GM12878 (cell line): ENCODE data around the gene RFLNA. TPM values are rescaled to one million over a fixed set of nuclear protein-coding genes. Genes with fewer than 3 reads are reported as not detected.

Source experiments
- ATAC-seq: fragments of 200-7000 bp; cut with Tn5 transposase; 3 replicates; pipeline ENCODE4 v1.9.1; 2020; ENCODE audit warnings: mild to moderate bottlenecking, moderate library complexity
- BruUV-seq: library from RNA; stranded (reverse); fragments of 400-500 nt; replicated peaks from 2 replicates; lab custom pipeline; 2021; lab: Mats Ljungman, UMichigan
- CTCF ChIA-PET: fragments of 300-600 bp; sonication (Branson Sonifier 250); formaldehyde crosslinking; extraction: SDS; loops from one replicate; lab custom pipeline; 2021; ENCODE audit warnings: inconsistent platforms; lab: Yijun Ruan, JAX
- POLR2A ChIA-PET: fragments of 350-600 bp; formaldehyde crosslinking; extraction: SDS; loops from one replicate; lab custom pipeline; 2021; ENCODE audit warnings: inconsistent platforms; lab: Charles Lee
- RAD21 ChIA-PET: fragments of 300-600 bp; sonication (Branson Sonifier 250); formaldehyde crosslinking; loops from one replicate; lab custom pipeline; 2023; ENCODE audit warnings: antibody characterized with exemption; ENCODE audit not compliant: unreplicated experiment; lab: Charles Lee
- SMC1A ChIA-PET: fragments of 300-600 bp; sonication (Branson Sonifier 250); formaldehyde crosslinking; loops from one replicate; lab custom pipeline; 2023; ENCODE audit not compliant: unreplicated experiment, uncharacterized antibody; lab: Charles Lee
- DNase-seq: peaks from one replicate; pipeline ENCODE4 v3.0.0-alpha.2; 2011; ENCODE audit warnings: low read depth, low spot score
- FAIRE-seq: peaks from 3 replicates; lab custom pipeline; 2011; peaks lifted over from hg19 to GRCh38; lab: Jason Lieb, UNC
- H2AFZ ChIP-seq: 2 replicates; pipeline ENCODE4 v1.6.0; 2011; ENCODE audit warnings: low read depth, low read length, control low read depth; ENCODE audit not compliant: control insufficient read depth
- H3K27ac ChIP-seq: 2 replicates; pipeline ENCODE4 v1.5.1; 2011; ENCODE audit warnings: control low read depth; ENCODE audit not compliant: control insufficient read depth, insufficient read depth
- H3K27me3 ChIP-seq, 2 experiments: replicated peaks in 1 of 2; 2 replicates each; pipeline versions ENCODE4 v1.6.0 to v1.6.1; 2011; ENCODE audit warnings: low read length in 1 of 2; ENCODE audit not compliant: control insufficient read depth in 2 of 2, insufficient read depth in 2 of 2
- H3K36me3 ChIP-seq, 2 experiments: 2 replicates each; pipeline ENCODE4 v1.5.1; 2011; ENCODE audit warnings: low read length in 1 of 2; ENCODE audit not compliant: control insufficient read depth in 2 of 2, insufficient read depth in 2 of 2
- H3K4me1 ChIP-seq: 2 replicates; pipeline ENCODE4 v1.6.1; 2011; ENCODE audit warnings: mild to moderate bottlenecking, low read length, moderate library complexity, mixed read lengths; ENCODE audit not compliant: control insufficient read depth, insufficient read depth
- H3K4me2 ChIP-seq: 2 replicates; pipeline ENCODE4 v1.6.0; 2011; ENCODE audit warnings: control low read depth; ENCODE audit not compliant: control insufficient read depth, insufficient read depth
- H3K4me3 ChIP-seq: fragments of 200-600 bp; sonication (generic); 2 replicates; pipeline ENCODE4 v1.5.1; 2016
- H3K79me2 ChIP-seq: 2 replicates; pipeline ENCODE4 v1.6.0; 2011; ENCODE audit warnings: low read length; ENCODE audit not compliant: control insufficient read depth, insufficient read depth
- H3K9ac ChIP-seq: 2 replicates; pipeline ENCODE4 v1.8.0; 2011; ENCODE audit warnings: low read length, control low read depth, mixed read lengths; ENCODE audit not compliant: control insufficient read depth, insufficient read depth
- H3K9me3 ChIP-seq: replicated peaks from 3 replicates; pipeline ENCODE4 v1.5.1; 2011; ENCODE audit warnings: mild to moderate bottlenecking, low read length; ENCODE audit not compliant: control insufficient read depth, insufficient read depth
- H4K20me1 ChIP-seq: 2 replicates; pipeline ENCODE4 v1.6.0; 2011; ENCODE audit not compliant: control insufficient read depth, insufficient read depth
- ASH2L ChIP-seq: fragments of 300-600, 200-600 bp; sonication (generic); IDR thresholded peaks from 2 replicates; pipeline ENCODE4 v1.6.1; 2017; ENCODE audit warnings: low read depth, mild to moderate bottlenecking, borderline replicate concordance
- IKZF2 ChIP-seq, 2 experiments: fragments of 450-650 bp; IDR thresholded peaks; 2 replicates each; pipeline ENCODE4 v1.6.1; 2017; ENCODE audit warnings: mild to moderate bottlenecking in 2 of 2, moderate library complexity in 2 of 2
- NFIC ChIP-seq: IDR thresholded peaks from 2 replicates; pipeline ENCODE4 v1.6.1; 2012; ENCODE audit warnings: low read depth, mild to moderate bottlenecking, inconsistent platforms, low read length, moderate library complexity
- NFYA ChIP-seq: IDR thresholded peaks from 2 replicates; pipeline ENCODE4 v1.6.1; 2011; ENCODE audit warnings: low read depth, mild to moderate bottlenecking, low read length, improper control_type of control experiment, borderline replicate concordance
- SP1 ChIP-seq: IDR thresholded peaks from one replicate; pipeline ENCODE4 v1.6.1; 2011; ENCODE audit warnings: low read depth, low read length
- SREBF1 ChIP-seq: IDR thresholded peaks from 2 replicates; pipeline ENCODE4 v1.6.1; 2012; ENCODE audit warnings: mild to moderate bottlenecking, low read length
- TCF3 ChIP-seq: IDR thresholded peaks from 2 replicates; pipeline ENCODE4 v1.6.1; 2012; ENCODE audit warnings: low read depth, mild to moderate bottlenecking, low read length, borderline replicate concordance; ENCODE audit not compliant: insufficient read depth
- ZBED1 ChIP-seq: IDR thresholded peaks from 2 replicates; pipeline ENCODE4 v1.6.1; 2016; ENCODE audit warnings: borderline replicate concordance
- WGBS: methylation state at CpG from one replicate; pipeline ENCODE4 v1.1.6; 2016; ENCODE audit warnings: low lambda C conversion rate; ENCODE audit not compliant: insufficient replicate concordance, insufficient coverage; ENCODE audit errors: missing lambda C conversion rate; 5-methylcytosine and 5-hydroxymethylcytosine counted together
- in situ Hi-C: fragments of 300-500 bp; cut with MboI; formaldehyde crosslinking; loops from 9 replicates; pipeline ENCODE4 v1.14.3; 2018; ENCODE audit warnings: mixed read lengths
- intact Hi-C: fragments of 100-400 bp; cut with micrococcal nuclease; formaldehyde crosslinking; loops from one replicate; pipeline ENCODE4 v1.14.2; 2022; ENCODE audit not compliant: unreplicated experiment
- polyA plus RNA-seq, 11 experiments: library from polyadenylated mRNA; depleted of rRNA in 4 of 11; unstranded in 6 of 11; stranded (reverse) in 5 of 11; fragments of >200 nt; fragmentation: Nextera tagmentation in 4 of 11; fragmentation: Illumina TruSeq in 1 of 11; extraction: Ambion mirVana in 4 of 11; extraction: Trizol in 1 of 11; gene quantifications; 1 replicate in 1 of 11; 2 replicates in 10 of 11; pipeline versions ENCODE4 v1.2.1 to v1.2.3, GENCODE V29; 2011 to 2016; ENCODE audit warnings: inconsistent platforms in 2 of 11, missing spikeins in 2 of 11, low read depth in 1 of 11
- total RNA-seq, 4 experiments: library from RNA; depleted of rRNA in 3 of 4; stranded (reverse); fragments of >200 nt in 3 of 4; fragmentation: Illumina TruSeq in 1 of 4; extraction: Trizol in 1 of 4; gene quantifications; 2 replicates each; pipeline versions ENCODE4 v1.2.1 to v1.2.3, GENCODE V29; 2013 to 2021
- TF ChIP-seq, protein P1 (sequence below): fragments of 450-650 bp; formaldehyde crosslinking; IDR thresholded peaks from 2 replicates; pipeline ENCODE4 v1.4.0; 2022; ENCODE audit warnings: mild to moderate bottlenecking, moderate library complexity

RFLNA gene
- total and polyA plus RNA-seq, 10 of the 15 experiments (the other 5 are each of a cell fraction or from before 2014, with no cell fraction given): 0.08 TPM; not detected in 9

DNA sequence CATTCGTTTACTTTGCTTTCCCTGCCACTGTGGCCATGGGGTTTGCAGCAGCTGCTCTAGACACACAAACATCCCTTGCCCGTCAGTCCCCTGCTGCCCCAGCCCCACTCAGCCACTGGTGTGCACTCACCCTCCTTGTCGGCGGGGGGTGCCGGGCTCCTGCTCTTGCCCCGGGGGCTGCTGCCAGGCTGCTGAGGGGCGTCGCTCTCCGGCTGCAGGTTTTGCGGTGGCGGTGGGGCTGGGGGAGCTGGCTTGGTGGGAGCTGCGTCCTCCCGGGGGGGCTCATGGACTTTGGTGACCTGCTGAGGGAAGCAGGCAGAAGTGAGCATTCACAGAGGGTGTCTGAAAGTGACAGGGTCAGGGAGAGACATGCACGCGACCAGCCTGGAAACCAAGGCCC, 67.1 kb downstream of the RFLNA start:
- in situ Hi-C loops: loop anchor here (25.0 kb wide), 1 partner anchor 400 kb away; no protein-coding TSS in a partner anchor

More for the DNA sequence above, 67.1 kb downstream of the RFLNA start:
- FAIRE-seq (no peak), ATAC-seq (no peak), DNase-seq (no peak)
- Histone ChIP-seq H3K9me3 (no peaks in the 10 kb centered on the region), H4K20me1 (no peaks in the 10 kb centered on the region), H3K4me2 (no peak overlapping the region), H3K4me1 (no peaks in the 10 kb centered on the region), H3K36me3 (peaks cover 14 to 28% of the 10 kb centered on the region in 2 experiments; a peak in 3 of 4 replicates), H3K4me3 (no peak overlapping the region), H3K27me3 (no peaks in the 10 kb centered on the region), H3K9ac (no peak overlapping the region), H2AFZ (no peak overlapping the region), H3K79me2 (no peaks in the 10 kb centered on the region), H3K27ac (no peak overlapping the region)
- intact Hi-C loops: no loop called here
- ChIA-PET SMC1A (no interaction called here), CTCF (no interaction called here), RAD21 (no interaction called here), POLR2A (no interaction called here)
- 98% methylated on average over 15 of the region's 15 CpGs for WGBS
- no TSS peak for BruUV-seq
- no peak for TF ChIP-seq TCF3
- no peak for TF ChIP-seq IKZF2 (IDR thresholded peaks at IDR 0.05)
- no peak for TF ChIP-seq NFYA
- TF ChIP-seq NFIC: no peak
- no peak for TF ChIP-seq SP1
- TF ChIP-seq SREBF1: no peak
- TF ChIP-seq ZBED1: no peak
- TF ChIP-seq ASH2L: no peak
- TF ChIP-seq, protein P1, sequence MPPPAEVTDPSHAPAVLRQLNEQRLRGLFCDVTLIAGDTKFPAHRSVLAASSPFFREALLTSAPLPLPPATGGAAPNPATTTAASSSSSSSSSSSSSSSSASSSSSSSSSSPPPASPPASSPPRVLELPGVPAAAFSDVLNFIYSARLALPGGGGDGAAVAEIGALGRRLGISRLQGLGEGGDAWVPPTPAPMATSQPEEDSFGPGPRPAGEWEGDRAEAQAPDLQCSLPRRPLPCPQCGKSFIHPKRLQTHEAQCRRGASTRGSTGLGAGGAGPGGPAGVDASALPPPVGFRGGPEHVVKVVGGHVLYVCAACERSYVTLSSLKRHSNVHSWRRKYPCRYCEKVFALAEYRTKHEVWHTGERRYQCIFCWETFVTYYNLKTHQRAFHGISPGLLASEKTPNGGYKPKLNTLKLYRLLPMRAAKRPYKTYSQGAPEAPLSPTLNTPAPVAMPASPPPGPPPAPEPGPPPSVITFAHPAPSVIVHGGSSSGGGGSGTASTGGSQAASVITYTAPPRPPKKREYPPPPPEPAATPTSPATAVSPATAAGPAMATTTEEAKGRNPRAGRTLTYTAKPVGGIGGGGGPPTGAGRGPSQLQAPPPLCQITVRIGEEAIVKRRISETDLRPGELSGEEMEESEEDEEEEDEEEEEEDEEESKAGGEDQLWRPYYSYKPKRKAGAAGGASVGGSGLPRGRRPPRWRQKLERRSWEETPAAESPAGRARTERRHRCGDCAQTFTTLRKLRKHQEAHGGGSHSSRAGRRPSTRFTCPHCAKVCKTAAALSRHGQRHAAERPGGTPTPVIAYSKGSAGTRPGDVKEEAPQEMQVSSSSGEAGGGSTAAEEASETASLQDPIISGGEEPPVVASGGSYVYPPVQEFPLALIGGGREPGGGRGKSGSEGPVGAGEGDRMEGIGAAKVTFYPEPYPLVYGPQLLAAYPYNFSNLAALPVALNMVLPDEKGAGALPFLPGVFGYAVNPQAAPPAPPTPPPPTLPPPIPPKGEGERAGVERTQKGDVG (CRISPR knock-in tag): no peak
